Stimulated activated CD4-positive, alpha-beta T cell treated with anti-CD3 and anti-CD28 coated beads, Interleukin-15, amount 100 ng/mL, for 1 hour (primary cell): ENCODE results near the gene TICRR.

ENCODE experiments used
- DNase-seq, 2 donors: peaks; one replicate each; pipeline ENCODE4 v3.0.0-alpha.2; 2020; ENCODE audit warnings: low read depth in 1 of 2, low spot score in 1 of 2

The TICRR gene

GRCh38 chr15:89628301-89628700 lies 53.0 kb downstream of the TICRR start:
- DNase-seq = no peak

DNA sequence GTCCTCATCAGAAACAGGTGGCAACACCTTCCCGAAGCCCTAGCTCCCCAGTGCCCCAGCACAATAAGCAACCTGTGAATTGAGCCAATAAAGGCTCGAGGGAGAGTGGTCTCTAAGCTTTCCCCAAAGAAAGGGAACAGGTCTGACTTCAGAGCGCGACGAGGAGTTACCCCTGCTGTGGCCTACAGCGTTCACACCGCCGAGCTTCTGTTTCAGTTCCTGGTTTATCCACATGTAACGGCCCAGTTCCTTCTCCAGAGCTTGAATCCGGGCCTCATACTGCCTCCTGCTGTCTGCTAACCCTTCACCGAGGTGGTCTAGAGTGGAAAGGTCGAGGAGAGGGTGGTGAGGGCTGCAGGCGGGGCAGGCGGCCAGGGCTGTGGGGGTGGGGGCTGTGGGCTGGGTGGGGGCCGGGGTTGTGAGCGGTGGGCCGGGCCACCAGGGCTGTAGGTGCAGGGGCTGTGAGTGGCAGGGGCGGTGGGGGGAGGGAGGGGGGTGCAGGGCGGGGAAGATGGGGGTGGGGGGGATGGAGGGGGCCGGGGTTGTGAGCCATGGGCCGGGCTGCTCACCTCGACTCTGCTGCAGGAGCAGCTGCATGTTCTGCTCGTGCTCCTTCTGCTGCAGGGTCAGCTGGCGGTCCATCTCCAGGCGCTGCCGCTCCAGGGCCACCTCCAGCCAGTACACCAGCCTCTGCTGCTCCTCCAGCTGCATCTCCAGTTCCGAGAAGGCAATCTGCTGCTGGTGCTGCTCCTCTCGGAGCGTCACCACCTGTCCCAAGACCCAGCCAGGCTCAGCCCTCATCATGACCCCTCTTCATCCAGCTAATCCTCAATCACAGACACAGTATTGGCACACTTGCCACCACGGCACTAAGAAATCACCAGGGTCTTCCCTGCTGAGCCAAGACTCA lies 53.8 kb downstream of the TICRR start:
- no peak for DNase-seq

GRCh38 chr15:89629829-89630228 lies 54.6 kb downstream of the TICRR start:
- no peak for DNase-seq

DNA sequence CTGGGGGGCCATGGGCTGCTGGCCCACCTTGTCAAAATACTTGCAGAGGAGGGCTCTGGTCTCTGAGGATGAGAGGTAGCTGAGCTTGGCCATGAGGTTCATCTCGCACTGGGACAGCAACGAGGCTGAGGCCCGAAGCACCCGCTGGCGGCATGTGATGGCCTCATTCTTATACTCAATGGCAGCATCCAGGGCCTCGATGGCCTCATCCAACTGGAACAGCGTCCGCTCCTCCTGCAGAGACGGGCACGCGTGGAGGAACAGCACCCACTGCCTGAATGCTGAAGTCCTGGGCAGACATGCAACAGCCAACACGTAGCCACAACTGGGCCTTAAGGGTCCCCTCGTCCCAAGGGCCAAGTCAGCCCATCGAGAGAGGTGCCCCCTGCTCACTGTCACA lies 55.0 kb downstream of the TICRR start:
- DNase-seq = no peak

DNA sequence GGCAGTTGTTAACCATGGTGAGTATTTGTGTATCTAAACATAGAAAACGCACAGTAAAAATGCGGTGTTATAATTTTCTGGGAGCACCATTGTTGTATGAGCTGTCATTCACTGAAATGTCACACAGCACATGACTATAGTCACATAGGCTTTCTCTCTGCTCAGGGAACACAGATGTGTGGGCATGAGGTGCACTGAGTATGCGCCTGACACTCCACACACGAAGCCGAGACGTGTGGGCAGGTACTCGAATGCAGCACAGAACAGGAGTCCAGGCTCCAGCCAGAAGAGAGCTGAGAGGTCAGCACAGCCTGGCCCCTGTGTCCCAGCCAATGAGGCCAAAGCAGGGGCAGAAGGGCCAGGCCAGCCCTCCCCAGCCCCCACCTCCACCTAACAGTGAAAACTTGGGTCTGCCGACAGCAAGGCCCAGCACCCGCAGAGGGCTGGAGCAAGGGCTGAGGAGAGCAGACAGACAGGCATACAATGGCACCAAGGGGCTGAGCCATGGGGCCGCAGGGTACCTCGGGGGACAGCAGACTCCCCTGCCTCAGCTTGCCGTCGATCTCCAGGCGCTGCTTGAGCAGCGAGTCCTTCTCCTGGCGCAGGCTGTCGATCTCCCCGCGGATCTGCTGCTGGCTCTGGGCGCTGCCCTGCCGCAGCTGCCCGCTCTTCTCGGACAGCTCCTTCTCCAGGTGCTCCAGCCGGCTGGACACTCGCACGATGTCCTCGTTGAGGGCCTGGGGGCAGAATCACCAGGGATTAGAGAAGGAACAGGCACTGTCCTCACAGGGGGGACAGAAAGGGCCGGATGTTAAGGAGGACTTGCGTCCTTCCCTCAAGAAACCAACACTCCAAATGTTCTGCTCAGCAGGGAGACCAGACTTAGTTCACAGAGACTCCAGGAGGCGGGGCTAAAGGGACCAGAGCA lies 56.0 kb downstream of the TICRR start:
- no peak for DNase-seq

- no peak for DNase-seq
These were observed 56.6 kb downstream of the TICRR start for GRCh38 chr15:89631902-89632264.

- DNase-seq = no peak
These were observed 57.5 kb downstream of the TICRR start for GRCh38 chr15:89632563-89633430.

DNA sequence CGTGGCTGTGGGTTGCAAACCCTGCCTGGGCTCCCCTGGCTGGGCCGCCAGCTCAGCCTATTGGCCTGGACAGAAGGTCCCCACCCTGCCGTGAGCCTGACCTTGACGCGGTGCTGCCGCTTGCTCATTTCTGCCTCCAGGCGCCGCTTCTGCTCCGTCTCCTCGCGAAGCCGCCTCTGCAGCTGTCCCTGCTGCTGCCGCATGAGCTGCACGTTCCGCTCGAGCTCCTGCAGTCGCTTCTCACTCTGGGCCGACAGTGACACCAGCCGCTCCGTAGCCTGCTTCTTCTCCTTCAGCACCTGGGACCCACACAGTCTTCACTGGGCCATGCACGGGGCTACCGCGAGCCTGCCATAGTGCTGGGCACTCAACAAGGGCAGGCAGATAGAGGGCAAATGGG lies 58.3 kb downstream of the TICRR start:
- no peak for DNase-seq

DNA sequence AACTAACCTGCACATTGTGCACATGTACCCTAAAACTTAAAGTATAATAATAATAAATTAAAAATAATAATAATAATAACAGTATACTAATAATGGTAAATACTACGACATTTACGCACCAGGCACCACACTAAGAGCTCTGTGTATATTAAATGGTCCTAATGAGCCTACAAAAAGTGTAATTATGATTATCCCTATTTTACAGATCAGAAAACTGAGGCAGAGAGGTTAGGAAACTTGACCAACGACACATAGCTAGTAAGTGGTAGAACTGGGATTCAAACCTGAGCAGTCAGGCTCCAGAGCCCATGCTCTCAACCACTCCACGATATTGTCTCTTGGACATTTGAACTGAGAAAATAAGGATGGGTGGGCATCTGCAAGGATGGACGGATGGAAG lies 65.0 kb downstream of the TICRR start:
- no peak for DNase-seq

- no peak for DNase-seq
These were observed 65.8 kb downstream of the TICRR start for GRCh38 chr15:89641053-89641452.

DNA sequence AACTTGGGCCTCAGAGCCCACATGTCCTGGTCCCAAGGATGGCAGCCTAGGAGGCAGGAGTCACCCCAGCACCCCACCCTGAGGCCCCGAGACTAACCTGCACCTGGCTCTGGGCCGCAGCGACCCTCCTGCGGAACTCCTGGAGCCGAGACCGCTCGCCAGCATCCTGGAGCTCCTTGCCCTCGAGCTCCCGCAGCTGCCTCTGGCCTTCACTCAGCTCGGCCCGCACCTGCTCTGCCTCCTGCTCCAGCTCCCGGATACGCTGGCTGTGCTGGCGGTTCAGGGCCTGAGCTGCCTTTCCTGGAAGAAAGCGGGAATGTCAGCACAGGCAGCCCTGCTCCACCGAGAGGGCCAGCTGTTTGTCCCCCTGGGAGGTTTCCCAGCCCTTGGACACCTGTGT lies 66.8 kb downstream of the TICRR start:
- no peak for DNase-seq

- no peak for DNase-seq
These were observed 70.4 kb downstream of the TICRR start for GRCh38 chr15:89645680-89646079.

DNA sequence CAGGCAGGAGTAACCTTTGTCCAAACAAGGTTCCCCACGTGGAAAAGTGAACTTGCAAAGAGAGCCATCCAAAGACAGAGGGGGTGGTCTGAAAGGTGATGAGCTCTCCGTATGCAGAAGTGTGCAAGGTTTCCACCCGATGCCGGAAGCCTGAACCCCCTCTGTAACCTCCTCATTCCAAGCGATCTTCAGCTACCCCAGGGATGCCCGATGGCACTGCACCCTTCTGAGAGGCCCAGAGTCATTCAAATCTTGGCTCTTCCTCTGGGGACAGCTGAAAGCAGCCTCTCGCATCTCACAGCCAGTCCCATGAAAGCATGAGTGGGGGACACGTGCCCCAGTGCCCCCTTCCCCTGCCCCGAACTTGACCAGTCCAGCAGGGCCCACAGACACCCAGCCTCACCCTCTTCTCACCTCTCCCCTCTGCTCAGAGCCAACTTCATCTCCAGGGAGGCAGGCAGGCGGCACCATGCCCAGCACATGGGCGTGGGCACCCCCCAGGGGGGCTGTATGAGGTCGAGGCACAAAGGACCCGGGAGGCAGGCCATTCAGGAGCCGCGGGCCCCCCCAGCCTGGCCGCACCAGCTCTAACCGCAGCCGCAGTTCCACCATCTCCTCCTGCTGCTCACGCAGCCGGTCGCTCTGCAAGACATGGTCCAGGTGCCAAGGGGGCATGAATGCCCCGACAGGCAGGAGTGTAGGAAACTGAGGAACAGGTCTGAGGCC lies 71.3 kb downstream of the TICRR start:
- DNase-seq = no peak

- peak in 1 of 2 donors; percentile 44 for DNase-seq
These were observed 72.1 kb downstream of the TICRR start for GRCh38 chr15:89647191-89647851.

- no peak for DNase-seq
These were observed 73.1 kb downstream of the TICRR start for GRCh38 chr15:89648106-89649012.

DNA sequence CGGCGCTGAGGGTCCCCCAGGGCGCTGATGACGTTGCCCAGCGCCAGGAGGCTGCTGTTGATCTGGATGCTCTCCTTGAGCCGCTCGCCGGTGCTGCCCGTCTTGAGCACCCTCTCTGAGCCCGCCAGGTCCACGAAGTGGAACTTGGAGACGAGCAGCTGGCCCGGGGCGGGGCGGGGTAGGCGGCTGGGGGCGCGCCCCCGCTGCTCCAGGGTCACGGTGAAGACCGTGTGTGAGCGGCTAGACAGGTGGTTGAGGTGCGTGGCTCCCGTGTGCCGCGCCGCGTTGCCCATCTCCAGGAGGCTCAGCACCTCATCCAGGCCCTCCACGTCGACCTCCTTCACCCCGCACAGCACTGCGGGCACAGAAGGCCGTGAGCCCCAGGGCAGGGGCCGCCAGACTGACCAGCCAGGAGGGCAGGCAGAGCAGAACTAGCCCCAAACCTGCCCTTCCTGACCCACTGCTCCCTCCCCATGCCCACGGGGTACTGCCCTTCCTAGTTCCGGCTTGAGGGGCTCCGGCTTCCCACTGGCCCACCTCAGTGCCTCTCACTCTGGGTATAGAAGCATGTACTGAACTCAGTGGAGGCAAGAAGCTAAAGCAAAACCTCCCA lies 73.8 kb downstream of the TICRR start:
- DNase-seq = no peak

DNA sequence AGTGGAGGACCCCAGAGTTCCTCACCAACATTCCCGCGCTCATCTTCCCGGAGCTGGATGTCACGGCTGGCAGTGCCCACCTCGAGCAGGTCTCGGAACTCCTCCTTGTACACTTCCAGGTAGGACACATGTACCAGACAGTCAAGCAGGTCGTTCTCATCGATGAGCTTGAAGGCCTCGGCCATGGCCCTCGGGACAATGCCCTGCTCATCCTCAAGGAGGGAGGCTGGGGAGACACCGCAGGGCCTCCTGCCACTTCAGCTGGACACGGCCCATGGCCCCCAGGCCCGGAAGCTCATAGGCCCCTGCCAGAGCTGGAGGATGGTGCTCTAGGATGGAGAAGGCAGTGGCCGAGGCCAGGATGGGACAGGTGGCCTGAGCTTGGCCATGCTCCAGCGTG lies 74.4 kb downstream of the TICRR start:
- DNase-seq = no peak

DNA sequence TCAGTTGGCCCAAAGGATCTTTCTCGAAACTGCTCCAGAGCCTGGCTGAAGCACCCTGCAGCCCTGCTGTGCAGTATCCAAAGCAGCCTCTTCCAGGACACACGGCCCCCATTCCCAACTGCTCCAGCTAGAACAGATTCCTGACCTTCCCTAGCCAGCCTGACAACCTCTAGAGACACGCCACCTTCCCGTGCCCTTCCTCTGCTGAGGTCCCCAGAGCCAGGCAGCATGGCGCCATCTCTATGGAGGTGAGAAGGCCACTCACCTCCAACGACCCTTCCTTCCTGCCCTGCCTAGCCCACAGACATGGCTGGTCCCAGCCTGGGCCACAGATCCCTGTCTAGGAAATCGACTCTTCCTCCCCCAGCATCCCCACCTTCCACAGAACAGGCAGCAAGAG lies 76.9 kb downstream of the TICRR start:
- DNase-seq = no peak

DNA sequence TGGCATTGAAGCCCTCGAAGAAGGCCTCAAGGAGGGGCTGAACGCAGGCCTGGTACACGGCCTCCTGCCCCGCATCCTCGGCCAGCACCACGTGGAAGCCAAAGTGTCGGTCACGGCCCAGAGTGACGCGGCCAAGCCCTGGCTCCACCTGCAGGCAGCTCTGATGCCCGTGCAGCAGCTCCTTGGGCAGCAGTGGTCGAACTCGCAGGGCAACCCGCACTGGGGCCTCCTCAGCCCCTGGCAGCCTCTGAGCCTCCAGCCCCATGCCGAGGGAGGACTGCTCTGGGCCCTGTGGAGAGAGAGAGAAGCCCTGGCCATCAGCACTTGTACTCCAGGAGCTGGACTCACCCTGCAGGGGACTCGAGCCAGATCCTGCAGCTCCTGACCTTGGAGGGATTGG lies 77.4 kb downstream of the TICRR start:
- DNase-seq = no peak
